HG02763 (cell line): Measurements from ENCODE around the gene ETFDH.
"Not testable (repeated sequence)": the region's sequence is repeated elsewhere in the genome, so short reads cannot be mapped to it uniquely, and the experiment has no call there.

Experiments
- ATAC-seq: cut with Tn5 transposase; IDR thresholded peaks from one replicate; pipeline ENCODE4 v1.9.1; 2021; ENCODE audit warnings: mild to moderate bottlenecking, moderate library complexity; ENCODE audit not compliant: unreplicated experiment

The ETFDH gene

GRCh38 chr4:158676076-158676475 lies 4.0 kb downstream of the ETFDH start:
- ATAC-seq = no peak

GRCh38 chr4:158678767-158679166 lies 6.7 kb downstream of the ETFDH start:
- ATAC-seq = no peak

- ATAC-seq = no peak
Observed at GRCh38 chr4:158681629-158682028, 9.5 kb downstream of the ETFDH start.

- ATAC-seq = no peak
Observed at GRCh38 chr4:158682066-158682465, 10.0 kb downstream of the ETFDH start.

- no peak for ATAC-seq
Observed at GRCh38 chr4:158688813-158689212, 16.7 kb downstream of the ETFDH start.

- no peak for ATAC-seq
Observed at GRCh38 chr4:158704274-158704673, 32.2 kb downstream of the ETFDH start.

- no peak for ATAC-seq
Observed at GRCh38 chr4:158710814-158711213, 38.7 kb downstream of the ETFDH start.

- not testable (repeated sequence) for ATAC-seq
Observed at GRCh38 chr4:158712622-158713021, 40.5 kb downstream of the ETFDH start.

- no peak for ATAC-seq
Observed at GRCh38 chr4:158714937-158715336, 42.8 kb downstream of the ETFDH start.

GRCh38 chr4:158715802-158716201 lies 43.7 kb downstream of the ETFDH start:
- ATAC-seq = no peak

- ATAC-seq = no peak
Observed at GRCh38 chr4:158721680-158722079, 49.6 kb downstream of the ETFDH start.

GRCh38 chr4:158722291-158722916 lies 50.3 kb downstream of the ETFDH start:
- ATAC-seq = no peak

GRCh38 chr4:158722917-158723793 lies 51.1 kb downstream of the ETFDH start, which contains the start of gene PPID:
Gene PPID, minus strand, starts transcription at chr4:158723396. Its CDS starts 108 bp downstream, at chr4:158723288.
- peak; percentile 97 for ATAC-seq

GRCh38 chr4:158724637-158725036 lies 52.5 kb downstream of the ETFDH start:
- ATAC-seq = no peak

GRCh38 chr4:158726633-158727032 lies 54.5 kb downstream of the ETFDH start:
- ATAC-seq = no peak

- ATAC-seq = no peak
Observed at GRCh38 chr4:158728236-158728635, 56.1 kb downstream of the ETFDH start.

- ATAC-seq = no peak
Observed at GRCh38 chr4:158729716-158730559, 57.8 kb downstream of the ETFDH start.

- no peak for ATAC-seq
Observed at GRCh38 chr4:158738866-158739265, 66.8 kb downstream of the ETFDH start.

GRCh38 chr4:158739600-158739999 lies 67.5 kb downstream of the ETFDH start:
- no peak for ATAC-seq

- no peak for ATAC-seq
Observed at GRCh38 chr4:158741326-158742021, 69.4 kb downstream of the ETFDH start.

GRCh38 chr4:158746537-158746936 lies 74.4 kb downstream of the ETFDH start:
- ATAC-seq = not testable (repeated sequence)
